Neural cell (in vitro differentiated cells): ENCODE results near the gene NANOS2.

ENCODE experiments used
- POLR2AphosphoS5 ChIP-seq: IDR thresholded peaks from 2 replicates; pipeline ENCODE4 v1.6.1; 2012
- TF ChIP-seq, protein P1 (sequence below): fragments of 450-650 bp; IDR thresholded peaks from 2 replicates; pipeline ENCODE4 v1.5.1; 2014; ENCODE audit warnings: antibody characterized with exemption, mild to moderate bottlenecking, moderate library complexity; ENCODE audit not compliant: poor library complexity, severe bottlenecking
- TF ChIP-seq, protein P2 (sequence below): IDR thresholded peaks from 2 replicates; pipeline ENCODE4 v1.6.1; 2012; ENCODE audit warnings: borderline replicate concordance

DNA sequence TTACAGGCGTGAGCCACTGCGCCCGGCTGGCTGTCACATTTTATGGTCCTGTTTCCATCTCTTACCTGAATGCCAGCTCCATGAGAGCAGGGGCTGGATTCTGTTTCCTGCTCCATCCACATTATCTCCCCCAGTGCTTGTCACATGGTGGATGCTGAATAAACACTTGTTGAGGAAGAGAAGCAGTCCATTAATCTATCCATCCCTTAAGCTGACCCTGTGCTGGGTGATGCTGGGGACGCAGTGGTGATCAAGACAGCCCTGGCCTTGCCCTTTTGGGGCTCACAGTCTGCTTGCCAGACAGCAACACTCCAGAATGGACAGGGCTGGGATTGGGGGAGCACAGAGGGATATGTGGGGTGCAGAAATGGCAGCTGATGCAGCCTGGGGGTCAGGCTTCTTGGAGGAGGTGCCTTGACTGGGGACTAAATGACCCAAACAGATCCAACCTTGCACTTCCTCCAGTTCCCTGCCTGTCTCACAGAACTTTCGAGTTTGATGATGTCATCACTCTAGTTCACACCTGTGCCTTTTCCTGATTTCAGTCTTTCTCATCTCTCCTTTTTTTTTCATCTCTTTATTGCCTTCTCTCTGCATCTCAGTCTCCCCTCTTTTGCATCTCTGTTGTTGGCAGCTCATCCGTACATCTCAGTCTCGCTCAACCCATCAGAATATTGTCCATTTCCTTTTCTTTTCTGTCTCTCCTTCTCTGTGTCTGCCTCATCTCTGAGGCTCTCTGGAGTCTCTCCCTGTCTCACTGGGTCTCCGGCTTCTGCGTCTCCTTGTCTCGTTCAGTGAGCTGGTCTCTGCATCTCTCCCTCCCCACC, 33.3 kb downstream of the NANOS2 start:
- TF ChIP-seq, protein P1, sequence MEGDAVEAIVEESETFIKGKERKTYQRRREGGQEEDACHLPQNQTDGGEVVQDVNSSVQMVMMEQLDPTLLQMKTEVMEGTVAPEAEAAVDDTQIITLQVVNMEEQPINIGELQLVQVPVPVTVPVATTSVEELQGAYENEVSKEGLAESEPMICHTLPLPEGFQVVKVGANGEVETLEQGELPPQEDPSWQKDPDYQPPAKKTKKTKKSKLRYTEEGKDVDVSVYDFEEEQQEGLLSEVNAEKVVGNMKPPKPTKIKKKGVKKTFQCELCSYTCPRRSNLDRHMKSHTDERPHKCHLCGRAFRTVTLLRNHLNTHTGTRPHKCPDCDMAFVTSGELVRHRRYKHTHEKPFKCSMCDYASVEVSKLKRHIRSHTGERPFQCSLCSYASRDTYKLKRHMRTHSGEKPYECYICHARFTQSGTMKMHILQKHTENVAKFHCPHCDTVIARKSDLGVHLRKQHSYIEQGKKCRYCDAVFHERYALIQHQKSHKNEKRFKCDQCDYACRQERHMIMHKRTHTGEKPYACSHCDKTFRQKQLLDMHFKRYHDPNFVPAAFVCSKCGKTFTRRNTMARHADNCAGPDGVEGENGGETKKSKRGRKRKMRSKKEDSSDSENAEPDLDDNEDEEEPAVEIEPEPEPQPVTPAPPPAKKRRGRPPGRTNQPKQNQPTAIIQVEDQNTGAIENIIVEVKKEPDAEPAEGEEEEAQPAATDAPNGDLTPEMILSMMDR: no peak
- no peak for TF ChIP-seq POLR2AphosphoS5
- TF ChIP-seq, protein P2, sequence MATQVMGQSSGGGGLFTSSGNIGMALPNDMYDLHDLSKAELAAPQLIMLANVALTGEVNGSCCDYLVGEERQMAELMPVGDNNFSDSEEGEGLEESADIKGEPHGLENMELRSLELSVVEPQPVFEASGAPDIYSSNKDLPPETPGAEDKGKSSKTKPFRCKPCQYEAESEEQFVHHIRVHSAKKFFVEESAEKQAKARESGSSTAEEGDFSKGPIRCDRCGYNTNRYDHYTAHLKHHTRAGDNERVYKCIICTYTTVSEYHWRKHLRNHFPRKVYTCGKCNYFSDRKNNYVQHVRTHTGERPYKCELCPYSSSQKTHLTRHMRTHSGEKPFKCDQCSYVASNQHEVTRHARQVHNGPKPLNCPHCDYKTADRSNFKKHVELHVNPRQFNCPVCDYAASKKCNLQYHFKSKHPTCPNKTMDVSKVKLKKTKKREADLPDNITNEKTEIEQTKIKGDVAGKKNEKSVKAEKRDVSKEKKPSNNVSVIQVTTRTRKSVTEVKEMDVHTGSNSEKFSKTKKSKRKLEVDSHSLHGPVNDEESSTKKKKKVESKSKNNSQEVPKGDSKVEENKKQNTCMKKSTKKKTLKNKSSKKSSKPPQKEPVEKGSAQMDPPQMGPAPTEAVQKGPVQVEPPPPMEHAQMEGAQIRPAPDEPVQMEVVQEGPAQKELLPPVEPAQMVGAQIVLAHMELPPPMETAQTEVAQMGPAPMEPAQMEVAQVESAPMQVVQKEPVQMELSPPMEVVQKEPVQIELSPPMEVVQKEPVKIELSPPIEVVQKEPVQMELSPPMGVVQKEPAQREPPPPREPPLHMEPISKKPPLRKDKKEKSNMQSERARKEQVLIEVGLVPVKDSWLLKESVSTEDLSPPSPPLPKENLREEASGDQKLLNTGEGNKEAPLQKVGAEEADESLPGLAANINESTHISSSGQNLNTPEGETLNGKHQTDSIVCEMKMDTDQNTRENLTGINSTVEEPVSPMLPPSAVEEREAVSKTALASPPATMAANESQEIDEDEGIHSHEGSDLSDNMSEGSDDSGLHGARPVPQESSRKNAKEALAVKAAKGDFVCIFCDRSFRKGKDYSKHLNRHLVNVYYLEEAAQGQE: no peak
